Occipital lobe (tissue), 2 donors: ENCODE results near the gene DNAJC15. TPM values are rescaled to one million over a fixed set of nuclear protein-coding genes. Genes with fewer than 3 reads are reported as not detected.
"Not testable (repeated sequence)": the region's sequence is repeated elsewhere in the genome, so short reads cannot be mapped to it uniquely, and the experiment has no call there.

ENCODE experiments used
- DNase-seq: peaks from one replicate; lab custom pipeline; 2025; lab: John Stamatoyannopoulos, UW
- total RNA-seq: library from RNA; depleted of rRNA; stranded (reverse); fragments of >200 nt; gene quantifications from one replicate; pipeline ENCODE4 v1.2.3, GENCODE V29; 2014

Gene DNAJC15
- total RNA-seq, 1 donor from 2014 or later, result 18.1 TPM

DNA sequence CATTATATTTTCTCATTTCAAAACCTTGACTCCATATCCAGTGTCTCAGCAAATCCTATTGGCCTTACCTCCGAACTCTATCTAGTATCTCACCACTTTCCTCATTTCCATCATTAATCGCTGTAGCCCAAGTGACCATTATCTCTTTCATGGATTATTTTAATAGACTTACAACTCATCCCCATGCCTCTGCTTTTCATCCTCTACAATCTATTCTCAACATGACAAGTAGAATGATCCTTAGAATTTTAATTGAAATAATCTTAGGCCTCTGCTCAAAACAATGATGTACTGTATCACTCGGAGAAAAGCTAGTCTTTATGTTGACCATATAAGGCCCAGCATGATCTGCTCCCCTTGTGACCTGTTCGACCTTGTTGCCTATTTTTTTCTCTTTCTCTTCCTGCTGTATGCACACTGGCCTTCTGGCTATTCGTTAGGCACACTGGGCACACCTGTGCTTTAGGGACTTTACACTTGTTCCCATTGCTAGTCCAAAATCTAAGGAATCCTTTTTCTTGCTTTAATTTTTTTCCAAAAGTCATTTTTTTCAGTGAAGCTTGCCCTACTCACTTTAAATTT lies 21.4 kb downstream of the DNAJC15 start:
- DNase-seq, result no peak

DNA sequence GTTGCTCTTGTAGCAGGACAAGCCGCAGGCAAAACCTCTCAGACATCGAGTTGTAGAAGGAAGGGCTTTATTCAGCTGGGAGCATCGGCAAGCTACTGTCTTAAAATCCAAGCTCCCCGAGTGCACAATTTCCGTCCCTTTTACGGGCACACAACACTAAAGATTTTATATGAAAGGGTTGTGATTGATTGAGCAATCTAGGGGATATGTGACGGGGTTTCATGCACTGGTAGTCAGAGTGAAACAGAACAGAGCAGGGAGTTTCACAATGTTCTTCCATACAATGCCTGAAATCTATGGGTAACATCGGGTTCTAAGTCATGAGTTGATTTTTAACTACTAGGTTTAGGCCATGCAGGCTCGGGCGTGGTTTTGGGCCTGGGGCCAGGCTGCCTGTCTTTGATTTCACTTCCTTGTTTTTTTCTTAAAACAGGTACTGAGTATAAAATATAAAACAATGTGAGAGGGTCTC lies 22.0 kb downstream of the DNAJC15 start:
- DNase-seq, result not testable (repeated sequence)

DNA sequence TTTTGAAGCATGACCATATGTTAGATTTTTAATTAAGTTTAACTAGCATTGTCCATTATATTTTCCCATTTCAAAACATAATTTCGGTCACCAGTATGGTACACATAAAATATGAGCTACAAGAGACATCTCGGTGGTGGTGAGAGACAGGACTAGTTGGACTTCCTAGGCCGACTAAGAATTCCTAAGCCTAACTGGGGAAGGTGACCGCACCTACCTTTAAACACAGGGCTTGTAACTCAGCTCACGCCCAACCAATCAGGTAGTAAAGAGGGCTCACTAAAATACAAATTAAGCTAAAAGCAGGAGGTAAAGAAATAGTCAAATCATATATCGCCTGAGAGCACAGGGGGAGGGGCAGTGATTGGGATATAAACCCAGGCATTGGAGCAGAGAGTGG lies 22.9 kb downstream of the DNAJC15 start:
- DNase-seq, result no peak

DNA sequence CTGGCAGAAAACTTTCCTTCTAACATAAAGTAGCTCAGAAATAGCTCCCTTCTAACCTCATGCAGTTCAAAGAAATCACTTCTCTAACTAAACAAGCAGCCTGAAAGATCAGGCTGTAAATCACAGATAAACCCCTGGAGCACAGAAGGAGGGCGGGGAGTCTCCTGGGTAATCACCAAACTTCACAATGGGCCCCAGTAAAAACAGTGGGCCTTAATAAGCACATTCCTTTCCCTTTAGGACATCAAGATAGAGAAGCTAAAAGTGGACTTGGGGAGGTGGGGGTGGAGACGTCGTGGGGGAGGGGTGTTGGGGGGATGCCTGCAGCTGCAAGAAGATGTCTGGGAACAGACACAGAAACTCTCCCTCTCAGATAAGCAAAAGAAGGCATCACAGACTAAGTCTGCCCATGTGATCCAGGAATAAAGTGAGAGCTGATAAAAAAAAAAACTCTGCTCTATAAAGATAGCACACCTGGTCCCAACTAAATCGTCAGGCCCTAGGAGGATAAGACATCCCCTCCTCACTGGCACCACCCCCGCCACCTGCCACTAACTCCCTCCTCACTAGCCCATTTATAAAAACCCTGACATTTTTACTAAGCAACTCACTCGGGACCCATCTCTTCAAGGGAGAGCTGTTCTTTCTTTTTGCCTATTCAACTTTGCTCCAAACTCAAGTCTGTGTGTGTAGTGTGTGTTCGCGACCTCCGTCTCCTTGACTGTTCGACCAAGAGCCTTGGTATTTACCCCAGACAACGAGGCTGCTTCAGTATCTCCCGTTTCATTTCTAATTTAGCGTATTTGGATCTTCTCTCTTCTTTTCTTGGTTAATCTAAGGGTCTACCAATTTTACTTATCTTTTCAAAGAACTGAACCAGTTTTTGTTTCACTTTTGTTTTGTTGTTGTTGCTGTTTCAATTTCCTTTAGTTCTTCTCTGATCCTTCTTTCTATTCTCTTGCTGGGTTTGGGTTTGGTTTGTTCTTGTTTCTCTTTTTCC lies 31.7 kb downstream of the DNAJC15 start:
- DNase-seq, result no peak

DNA sequence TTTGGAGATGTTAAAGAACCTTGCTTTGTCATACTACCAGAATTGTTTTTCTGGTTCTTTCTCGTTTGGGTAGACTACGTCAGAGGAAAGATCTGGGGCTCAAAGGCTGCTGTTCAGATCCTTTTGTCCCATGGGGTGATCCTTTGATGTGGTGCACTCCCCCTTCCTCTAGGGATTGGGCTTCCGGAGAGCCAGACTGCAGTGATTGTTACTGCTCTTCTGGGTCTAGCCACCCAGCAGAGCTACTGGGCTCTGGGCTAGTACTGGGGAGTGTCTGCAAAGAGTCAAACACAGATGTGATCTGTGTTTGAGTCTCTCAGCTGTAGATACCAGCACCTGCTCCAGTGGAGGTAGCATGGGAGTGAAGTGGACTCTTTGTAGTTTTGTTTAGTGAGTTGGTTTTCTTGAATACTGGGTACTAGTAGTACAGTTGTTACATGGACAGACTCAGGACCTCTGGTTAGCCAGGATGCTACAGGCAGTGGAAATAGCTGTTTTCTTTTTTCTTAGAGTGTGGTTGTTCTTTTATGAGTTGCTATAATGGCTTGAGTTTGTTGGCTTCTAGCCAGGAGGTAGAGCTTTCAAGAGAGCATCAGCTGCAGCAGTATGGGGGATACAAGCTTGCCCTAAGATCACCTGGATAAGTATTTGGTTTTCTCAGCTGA lies 34.4 kb downstream of the DNAJC15 start:
- no peak for DNase-seq

DNA sequence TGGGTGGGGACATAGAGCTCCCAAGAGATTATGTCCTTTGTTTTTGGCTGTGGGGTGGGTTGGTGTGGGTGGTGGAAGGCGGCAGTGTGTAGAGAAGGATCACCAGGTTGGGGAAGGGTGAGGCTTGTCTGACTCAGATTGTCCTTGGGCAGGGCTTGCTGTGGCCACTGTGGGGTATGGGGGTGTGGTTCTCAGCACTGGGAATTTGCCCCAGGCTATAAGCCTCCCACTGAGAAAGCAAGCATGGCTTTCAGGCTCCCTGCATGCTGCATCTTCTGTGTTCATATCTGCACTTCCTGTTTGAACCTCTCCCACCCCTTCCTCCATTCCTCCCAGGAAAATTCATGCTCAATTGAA lies 34.9 kb downstream of the DNAJC15 start:
- no peak for DNase-seq

DNA sequence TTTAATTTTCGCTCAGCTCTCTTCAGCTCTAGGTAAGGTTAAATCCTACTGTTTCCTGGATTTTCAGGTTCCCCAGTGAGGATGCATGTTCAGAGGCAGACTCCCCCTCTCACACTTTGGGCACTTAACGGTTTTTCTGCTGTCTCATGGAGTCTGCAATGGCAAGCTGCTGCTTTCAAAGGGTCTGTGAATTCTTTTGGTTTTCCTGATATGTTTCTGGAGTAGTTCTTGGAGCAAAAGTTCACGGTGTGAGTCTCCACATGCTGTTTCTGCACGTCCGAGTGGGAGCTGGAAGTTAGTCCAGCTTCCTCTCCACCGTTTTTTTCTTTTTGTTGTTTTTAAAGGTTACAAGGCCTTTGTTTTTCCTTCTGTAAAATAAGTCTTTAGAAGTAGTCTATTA lies 35.4 kb downstream of the DNAJC15 start:
- DNase-seq, result no peak

DNA sequence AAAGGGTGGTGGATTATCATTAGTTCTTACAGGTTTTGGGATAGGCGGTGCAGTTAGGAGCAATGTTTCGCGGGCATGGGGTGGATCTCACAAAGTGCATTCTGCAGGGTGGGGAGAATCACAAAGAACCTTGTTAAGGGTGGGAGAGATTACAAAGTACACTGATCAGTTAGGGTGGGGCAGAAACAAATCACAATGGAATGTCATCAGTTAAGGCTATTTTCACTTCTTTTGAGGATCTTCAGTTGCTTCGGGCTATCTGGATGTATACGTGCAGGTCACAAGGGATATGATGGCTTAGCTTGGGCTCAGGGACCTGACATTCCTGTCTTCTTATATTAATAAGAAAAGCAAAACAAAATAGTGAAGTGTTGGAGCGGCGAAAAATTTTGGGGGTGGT lies 36.4 kb downstream of the DNAJC15 start:
- not testable (repeated sequence) for DNase-seq

DNA sequence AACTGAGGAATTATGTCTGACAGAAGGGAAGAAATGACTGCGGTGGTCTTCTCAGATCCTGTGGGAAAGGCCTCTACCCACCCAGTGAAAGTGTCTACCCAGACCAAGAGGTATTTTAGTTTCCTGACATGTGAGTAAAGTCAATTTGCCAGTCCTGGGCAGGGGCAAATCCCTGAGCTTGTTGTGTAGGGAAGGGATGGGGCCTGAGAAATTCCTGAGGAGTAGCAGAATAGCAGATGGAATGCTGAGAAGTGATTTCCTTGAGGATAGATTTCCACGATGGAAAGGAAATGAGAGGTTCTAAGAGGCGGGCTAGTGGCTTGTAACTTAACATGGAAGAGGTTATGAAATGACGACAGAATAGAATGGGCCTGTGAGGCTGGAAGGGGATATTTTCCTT lies 37.4 kb downstream of the DNAJC15 start:
- not testable (repeated sequence) for DNase-seq

DNA sequence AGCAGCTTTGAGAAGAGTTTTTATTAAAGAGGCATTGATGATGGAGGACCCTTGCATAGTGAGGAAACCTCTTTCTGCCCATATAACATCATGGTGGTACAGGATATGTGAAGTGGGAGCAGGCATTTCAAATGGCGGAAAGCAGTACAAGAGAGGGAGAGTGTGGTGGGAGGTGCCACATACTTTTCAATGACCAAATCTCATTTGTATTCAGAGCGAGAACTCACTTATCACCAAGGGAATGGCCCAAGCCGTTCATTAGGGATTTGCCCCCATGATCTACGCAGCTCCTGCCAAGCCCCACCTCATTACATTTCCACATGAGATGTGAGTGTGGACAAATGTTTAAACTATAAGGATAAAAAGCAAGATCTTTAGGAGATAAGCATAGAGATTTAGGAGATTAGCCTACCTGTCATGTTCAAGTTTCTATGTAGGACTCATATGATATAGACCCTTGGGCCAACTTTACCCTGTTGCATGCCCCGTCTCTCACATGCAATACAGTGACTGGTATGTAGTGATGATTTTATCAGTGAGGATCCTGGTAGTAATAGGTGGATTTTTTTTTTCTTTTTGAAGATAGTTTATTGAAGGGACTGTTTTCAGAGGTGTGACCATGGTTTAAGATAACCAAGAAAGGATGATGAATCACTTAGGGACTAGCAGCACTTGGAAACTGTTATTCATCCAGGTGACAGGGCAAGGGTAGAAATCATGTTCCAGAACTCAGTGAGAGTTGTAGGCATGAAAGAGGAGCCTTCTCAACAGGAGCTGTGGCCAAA lies 38.3 kb downstream of the DNAJC15 start:
- DNase-seq, result no peak

DNA sequence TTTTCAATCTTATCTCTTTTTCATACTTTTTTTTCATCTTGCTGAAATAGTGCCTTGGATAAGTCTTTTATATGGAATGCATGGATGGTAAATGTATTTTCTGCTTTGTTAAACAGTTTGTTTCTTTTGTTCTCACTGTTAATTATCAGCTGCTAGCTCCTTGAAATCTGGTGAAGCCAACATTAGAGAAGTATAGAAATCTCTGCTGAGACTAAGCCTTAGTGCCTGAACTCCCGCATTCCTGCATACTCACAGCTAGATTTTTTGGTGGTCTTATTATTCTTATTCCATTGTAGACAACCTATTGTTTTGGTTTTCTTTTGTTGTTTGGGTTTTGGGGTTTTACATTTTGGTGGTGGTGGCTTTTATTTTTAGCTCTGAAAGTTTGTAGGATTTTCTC lies 48.4 kb downstream of the DNAJC15 start:
- no peak for DNase-seq

DNA sequence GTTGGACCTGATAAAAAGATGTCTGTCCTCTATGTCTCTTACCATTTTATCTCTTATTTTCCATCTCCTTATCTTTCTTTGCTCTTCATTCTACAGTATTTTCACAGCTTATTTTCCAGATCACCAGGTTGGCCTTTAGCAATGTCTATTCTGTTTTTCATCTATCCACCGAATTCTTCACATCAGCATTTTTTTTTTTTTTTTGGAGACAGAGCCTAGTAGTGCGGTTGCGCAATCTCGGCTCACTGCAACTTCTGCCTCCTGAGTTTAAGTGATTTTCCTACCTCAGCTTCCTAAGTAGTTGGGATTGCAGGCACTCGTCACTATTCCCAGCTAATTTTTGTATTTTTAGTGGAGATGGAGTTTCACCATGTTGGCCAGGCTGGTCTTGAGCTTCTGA lies 49.0 kb downstream of the DNAJC15 start:
- no peak for DNase-seq

DNA sequence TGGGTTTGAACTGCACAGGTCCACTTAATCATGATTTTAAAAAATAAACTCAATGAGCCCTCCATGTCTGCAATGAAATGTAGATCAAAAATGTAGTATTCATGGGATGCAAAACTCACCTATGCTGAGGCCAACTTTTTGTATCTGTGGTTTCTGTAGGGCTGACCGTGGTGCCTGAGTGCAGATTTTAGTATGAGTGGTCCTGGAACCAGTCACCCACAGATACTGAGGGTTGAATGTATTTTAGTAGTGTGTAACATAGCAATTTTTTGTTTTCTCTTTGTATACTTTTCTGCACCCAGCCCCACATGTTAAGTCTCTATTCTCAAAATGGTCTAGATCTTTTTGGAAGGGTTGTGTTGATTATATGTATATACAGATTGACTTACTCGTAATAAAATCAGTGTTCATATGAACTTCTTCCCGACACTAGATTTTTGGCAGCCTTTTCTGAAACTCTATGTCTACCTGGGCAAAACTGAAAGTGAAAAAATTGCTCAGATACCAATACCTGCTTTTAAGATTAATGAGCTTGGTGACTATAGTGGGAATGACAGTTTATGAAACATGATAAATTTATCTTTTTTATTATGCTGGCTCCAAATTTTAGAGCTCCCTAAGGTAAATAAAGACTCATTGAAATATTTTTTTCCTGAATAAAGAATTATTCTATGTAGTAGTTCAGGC lies 51.6 kb downstream of the DNAJC15 start:
- DNase-seq, result no peak

DNA sequence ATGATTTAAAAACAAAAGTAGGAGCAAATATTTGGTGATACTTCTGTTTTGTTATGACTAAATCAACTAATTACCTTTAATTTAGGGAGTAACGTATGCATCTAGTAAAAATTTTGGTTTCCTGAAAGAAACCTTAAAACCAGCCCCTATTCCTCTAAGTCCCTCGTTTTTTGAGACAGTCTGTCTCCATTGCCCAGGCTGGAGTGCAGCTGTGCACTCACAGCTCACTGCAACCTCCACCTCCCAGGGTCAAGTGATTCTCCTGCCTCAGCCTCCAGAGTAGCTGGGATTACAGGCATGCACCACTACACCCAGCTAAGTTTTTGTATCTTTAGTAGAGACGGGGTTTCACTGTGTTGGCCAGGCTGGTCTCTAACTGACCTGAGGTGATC lies 52.1 kb downstream of the DNAJC15 start:
- DNase-seq, result not testable (repeated sequence)

DNA sequence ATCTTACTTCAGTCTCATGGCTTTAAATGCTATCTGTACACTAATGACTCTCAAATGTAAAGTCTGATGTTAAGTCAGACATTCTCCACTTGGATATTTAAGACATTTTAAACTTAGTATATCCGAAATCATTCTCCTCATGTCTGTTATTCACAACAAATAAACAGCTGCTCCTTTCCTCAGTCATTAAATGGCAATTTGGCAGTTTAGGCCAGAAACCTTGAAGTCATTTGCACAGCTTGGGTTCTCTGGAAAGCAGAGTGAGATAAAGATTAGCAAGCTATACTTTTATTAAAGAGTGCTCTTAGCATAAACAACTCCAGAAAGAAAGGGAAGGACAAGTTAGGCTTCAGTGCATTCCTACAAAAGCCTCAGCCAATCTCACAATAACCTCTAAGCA lies 53.7 kb downstream of the DNAJC15 start:
- no peak for DNase-seq

DNA sequence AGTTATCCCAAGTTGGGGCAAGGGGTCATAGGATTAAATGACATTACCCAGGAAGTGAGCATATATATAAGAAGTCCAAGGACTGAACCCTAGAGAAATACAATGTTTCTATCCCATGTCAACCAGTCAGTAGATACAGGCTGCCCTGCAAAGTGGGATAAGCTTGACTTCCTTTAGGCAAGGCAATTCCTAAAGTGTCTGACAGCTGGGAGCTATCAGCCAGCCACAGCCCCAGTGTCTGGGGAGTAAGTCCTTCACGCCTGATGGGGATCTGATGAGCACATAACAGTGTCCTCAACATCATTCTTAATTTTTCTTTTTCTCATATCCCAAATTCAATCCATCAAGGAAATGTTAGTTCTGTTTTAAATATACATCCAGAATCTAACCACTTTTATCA lies 54.1 kb downstream of the DNAJC15 start:
- no peak for DNase-seq

DNA sequence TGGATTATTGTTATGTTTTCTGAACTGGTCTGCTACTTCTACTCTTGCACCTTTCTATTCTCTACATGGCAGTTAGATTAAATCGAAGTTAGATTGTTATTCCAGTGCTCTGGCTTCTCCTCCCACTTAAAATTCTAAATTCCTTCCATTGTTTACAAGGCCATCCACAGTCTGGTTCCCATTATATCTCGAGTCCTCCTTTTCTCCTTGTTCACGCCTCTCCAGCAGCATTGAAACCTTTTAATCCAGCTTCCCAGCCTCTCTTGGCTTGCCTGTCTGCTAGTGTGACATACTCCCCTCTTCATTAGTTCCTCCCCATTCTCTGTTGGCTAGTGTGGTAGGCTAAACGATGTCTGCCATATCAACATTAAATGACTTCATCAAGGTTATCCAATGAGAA lies 54.5 kb downstream of the DNAJC15 start:
- DNase-seq, result no peak

DNA sequence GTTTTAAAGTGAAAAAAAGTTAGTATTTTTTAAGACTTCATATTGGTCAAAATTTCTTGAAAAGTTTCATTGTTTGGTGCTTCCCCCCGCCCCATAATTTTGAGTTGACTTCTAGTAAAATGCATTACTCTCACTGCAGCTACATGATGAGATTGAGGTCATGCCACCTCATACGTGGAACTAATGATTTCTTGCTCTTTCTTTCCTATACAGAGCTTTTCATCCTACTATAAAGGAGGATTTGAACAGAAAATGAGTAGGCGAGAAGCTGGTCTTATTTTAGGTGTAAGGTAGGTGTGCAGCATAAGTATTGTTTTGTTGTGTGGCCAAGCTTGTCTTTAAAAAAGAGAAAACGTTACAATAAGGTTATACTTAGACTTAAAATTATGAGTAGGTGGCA lies 55.0 kb downstream of the DNAJC15 start:
- no peak for DNase-seq

DNA sequence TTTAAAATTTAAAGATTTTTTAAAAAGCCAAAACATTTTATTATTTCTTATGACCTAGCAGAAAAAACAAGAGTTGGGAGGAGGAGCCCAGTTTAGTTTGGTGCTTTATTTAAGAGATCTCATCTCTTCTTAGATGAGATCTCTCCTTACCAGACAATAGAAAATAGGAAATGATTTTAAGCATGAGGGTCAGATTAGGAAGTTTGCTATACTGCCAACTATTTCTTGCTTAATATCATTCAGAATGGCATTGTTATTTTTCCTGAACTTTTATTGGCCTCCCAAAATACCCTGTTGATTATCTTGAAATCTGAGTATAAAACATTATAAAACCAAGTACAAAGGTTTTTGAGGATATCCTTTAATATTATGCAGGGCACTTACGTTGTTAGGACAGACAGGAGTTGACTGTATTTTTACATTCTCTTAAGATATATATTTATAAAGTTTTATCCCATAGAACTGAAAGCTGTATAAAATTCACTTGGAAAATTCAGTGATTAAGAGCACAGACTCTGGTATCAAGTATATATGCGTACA lies 56.1 kb downstream of the DNAJC15 start:
- DNase-seq, result no peak

DNA sequence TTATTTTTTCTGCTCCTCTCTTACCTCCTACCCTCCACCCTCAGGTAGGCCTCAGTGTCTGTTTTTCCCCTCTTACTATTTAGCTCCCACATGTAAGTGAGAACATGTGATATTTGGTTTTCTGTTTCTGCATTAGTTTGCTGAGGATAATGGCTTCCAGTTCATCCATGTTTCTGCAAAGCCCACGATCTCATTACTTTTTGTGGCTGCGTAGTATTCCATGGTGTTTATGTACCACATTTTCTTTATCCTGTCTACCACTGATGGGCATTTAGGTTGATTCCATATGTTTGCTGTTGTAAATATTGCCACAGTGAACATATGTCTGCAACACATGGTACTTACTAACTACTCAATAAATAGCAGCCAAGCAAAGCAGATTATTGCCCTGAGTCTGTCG lies 56.8 kb downstream of the DNAJC15 start:
- no peak for DNase-seq

DNA sequence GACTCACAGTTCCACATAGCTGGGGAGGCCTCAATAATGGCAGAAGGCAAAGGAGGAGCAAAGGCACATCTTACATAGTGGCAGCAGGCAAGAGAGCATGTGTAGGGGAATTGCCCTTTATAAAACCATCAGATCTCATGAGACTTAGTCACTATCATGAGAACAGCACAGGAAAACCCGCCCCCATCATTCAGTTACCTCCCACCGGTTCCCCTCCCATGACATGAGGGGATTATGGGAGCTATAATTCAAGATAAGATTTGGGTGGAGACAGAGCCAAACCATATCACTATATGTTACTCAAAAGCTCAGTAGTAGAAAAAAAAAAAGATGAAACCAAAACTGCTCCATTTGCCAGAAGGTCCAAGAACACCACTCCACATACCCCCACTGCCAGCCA lies 58.5 kb downstream of the DNAJC15 start:
- DNase-seq, result no peak
